ENCODE measurements around the gene VWA5B1.

VWA5B1 gene

GRCh38 chr1:20361805-20362381 lies 71.2 kb downstream of the VWA5B1 start:
- no peak overlapping the region for H3K4me3 ChIP-seq (ENCODE audit: low read depth, low read length)

GRCh38 chr1:20362856-20363255 lies 72.2 kb downstream of the VWA5B1 start:
- H3K4me3 ChIP-seq (ENCODE audit: low read depth, low read length): no peak overlapping the region

GRCh38 chr1:20365421-20366055 lies 74.9 kb downstream of the VWA5B1 start:
- H3K4me3 ChIP-seq (ENCODE audit: low read depth, low read length): no peak overlapping the region

GRCh38 chr1:20366056-20366462 lies 75.4 kb downstream of the VWA5B1 start:
- H3K4me3 ChIP-seq (ENCODE audit: low read depth, low read length): peak overlapping the region; percentile 34

- H3K4me3 ChIP-seq (ENCODE audit: low read depth, low read length): peak overlapping the region; percentile 34
These were observed 75.9 kb downstream of the VWA5B1 start for GRCh38 chr1:20366463-20367115.

- H3K4me3 ChIP-seq (ENCODE audit: low read depth, low read length): peak overlapping the region; percentile 34
These were observed 76.5 kb downstream of the VWA5B1 start for GRCh38 chr1:20367116-20367585.

GRCh38 chr1:20367626-20368025 lies 77.0 kb downstream of the VWA5B1 start:
- no peak overlapping the region for H3K4me3 ChIP-seq (ENCODE audit: low read depth, low read length)

- H3K4me3 ChIP-seq (ENCODE audit: low read depth, low read length): no peak overlapping the region
These were observed 78.3 kb downstream of the VWA5B1 start for GRCh38 chr1:20368866-20369470.

GRCh38 chr1:20370698-20371097 lies 80.0 kb downstream of the VWA5B1 start:
- no peak overlapping the region for H3K4me3 ChIP-seq (ENCODE audit: low read depth, low read length)

- no peak overlapping the region for H3K4me3 ChIP-seq (ENCODE audit: low read depth, low read length)
These were observed 80.7 kb downstream of the VWA5B1 start for GRCh38 chr1:20371411-20371810.

GRCh38 chr1:20371883-20372282 lies 81.2 kb downstream of the VWA5B1 start:
- no peak overlapping the region for H3K4me3 ChIP-seq (ENCODE audit: low read depth, low read length)

- no peak overlapping the region for H3K4me3 ChIP-seq (ENCODE audit: low read depth, low read length)
These were observed 82.0 kb downstream of the VWA5B1 start for GRCh38 chr1:20372676-20373075.

GRCh38 chr1:20373286-20373685 lies 82.6 kb downstream of the VWA5B1 start:
- no peak overlapping the region for H3K4me3 ChIP-seq (ENCODE audit: low read depth, low read length)

- H3K4me3 ChIP-seq (ENCODE audit: low read depth, low read length): no peak overlapping the region
These were observed 83.1 kb downstream of the VWA5B1 start for GRCh38 chr1:20373764-20374163.

GRCh38 chr1:20375563-20375962 lies 84.9 kb downstream of the VWA5B1 start:
- H3K4me3 ChIP-seq (ENCODE audit: low read depth, low read length): no peak overlapping the region

- H3K4me3 ChIP-seq (ENCODE audit: low read depth, low read length): no peak overlapping the region
These were observed 85.5 kb downstream of the VWA5B1 start for GRCh38 chr1:20376171-20376570.

- no peak overlapping the region for H3K4me3 ChIP-seq (ENCODE audit: low read depth, low read length)
These were observed 86.3 kb downstream of the VWA5B1 start for GRCh38 chr1:20376880-20377494.

GRCh38 chr1:20377516-20378270 lies 87.0 kb downstream of the VWA5B1 start:
- no peak overlapping the region for H3K4me3 ChIP-seq (ENCODE audit: low read depth, low read length)

- no peak overlapping the region for H3K4me3 ChIP-seq (ENCODE audit: low read depth, low read length)
These were observed 88.4 kb downstream of the VWA5B1 start for GRCh38 chr1:20379075-20379474.

- H3K4me3 ChIP-seq (ENCODE audit: low read depth, low read length): no peak overlapping the region
These were observed 89.5 kb downstream of the VWA5B1 start for GRCh38 chr1:20380175-20380574.

- H3K4me3 ChIP-seq (ENCODE audit: low read depth, low read length): no peak overlapping the region
These were observed 90.0 kb downstream of the VWA5B1 start for GRCh38 chr1:20380616-20381035.

All from iPS-11a (cell line).